A673 (cell line): ENCODE results near the gene KCNJ5.

ENCODE experiments used
- EZH2 ChIP-seq: fragments of 200-600 bp; sonication (generic); IDR thresholded peaks from 2 replicates; pipeline ENCODE4 v1.6.1; 2017; ENCODE audit warnings: borderline replicate concordance, low read depth, mild to moderate bottlenecking, mixed read lengths, antibody characterized with exemption, low read length; ENCODE audit not compliant: poor library complexity, severe bottlenecking
- TF ChIP-seq, protein P1 (sequence below): fragments of 300-800, 200-600 bp; sonication (generic); conservative IDR thresholded peaks from 2 replicates; pipeline ENCODE4 v1.5.1; 2017; ENCODE audit warnings: low read depth, mild to moderate bottlenecking, antibody characterized with exemption, low read length, moderate library complexity, mixed read lengths

DNA sequence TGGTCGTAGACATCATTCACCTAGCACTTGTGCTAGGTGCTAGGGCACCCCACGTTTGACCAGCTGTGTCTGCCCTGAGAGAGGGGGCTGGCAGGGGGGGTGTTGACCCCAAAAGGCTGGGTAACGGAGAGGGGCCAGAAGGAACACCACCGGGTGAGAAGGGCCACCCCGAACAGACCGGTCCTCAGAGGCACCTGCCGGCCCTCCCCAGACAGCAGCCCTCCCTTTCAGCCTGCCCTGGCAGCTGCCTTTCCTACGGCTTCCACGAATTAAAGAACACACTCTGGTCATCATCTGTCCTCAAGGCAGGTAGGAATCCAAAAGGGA is 977 bp upstream of the KCNJ5 start:
- TF ChIP-seq, protein P1, sequence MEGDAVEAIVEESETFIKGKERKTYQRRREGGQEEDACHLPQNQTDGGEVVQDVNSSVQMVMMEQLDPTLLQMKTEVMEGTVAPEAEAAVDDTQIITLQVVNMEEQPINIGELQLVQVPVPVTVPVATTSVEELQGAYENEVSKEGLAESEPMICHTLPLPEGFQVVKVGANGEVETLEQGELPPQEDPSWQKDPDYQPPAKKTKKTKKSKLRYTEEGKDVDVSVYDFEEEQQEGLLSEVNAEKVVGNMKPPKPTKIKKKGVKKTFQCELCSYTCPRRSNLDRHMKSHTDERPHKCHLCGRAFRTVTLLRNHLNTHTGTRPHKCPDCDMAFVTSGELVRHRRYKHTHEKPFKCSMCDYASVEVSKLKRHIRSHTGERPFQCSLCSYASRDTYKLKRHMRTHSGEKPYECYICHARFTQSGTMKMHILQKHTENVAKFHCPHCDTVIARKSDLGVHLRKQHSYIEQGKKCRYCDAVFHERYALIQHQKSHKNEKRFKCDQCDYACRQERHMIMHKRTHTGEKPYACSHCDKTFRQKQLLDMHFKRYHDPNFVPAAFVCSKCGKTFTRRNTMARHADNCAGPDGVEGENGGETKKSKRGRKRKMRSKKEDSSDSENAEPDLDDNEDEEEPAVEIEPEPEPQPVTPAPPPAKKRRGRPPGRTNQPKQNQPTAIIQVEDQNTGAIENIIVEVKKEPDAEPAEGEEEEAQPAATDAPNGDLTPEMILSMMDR: no peak
- TF ChIP-seq EZH2: no peak
